NCI-H1694 (cell line): ENCODE measurements around the gene CEP170B.
"Not testable (repeated sequence)": the region's sequence is repeated elsewhere in the genome, so short reads cannot be mapped to it uniquely, and the experiment has no call there.

Experiments
- DNase-seq: peaks from one replicate; lab custom pipeline; 2025; lab: John Stamatoyannopoulos, UW

CEP170B gene

DNA sequence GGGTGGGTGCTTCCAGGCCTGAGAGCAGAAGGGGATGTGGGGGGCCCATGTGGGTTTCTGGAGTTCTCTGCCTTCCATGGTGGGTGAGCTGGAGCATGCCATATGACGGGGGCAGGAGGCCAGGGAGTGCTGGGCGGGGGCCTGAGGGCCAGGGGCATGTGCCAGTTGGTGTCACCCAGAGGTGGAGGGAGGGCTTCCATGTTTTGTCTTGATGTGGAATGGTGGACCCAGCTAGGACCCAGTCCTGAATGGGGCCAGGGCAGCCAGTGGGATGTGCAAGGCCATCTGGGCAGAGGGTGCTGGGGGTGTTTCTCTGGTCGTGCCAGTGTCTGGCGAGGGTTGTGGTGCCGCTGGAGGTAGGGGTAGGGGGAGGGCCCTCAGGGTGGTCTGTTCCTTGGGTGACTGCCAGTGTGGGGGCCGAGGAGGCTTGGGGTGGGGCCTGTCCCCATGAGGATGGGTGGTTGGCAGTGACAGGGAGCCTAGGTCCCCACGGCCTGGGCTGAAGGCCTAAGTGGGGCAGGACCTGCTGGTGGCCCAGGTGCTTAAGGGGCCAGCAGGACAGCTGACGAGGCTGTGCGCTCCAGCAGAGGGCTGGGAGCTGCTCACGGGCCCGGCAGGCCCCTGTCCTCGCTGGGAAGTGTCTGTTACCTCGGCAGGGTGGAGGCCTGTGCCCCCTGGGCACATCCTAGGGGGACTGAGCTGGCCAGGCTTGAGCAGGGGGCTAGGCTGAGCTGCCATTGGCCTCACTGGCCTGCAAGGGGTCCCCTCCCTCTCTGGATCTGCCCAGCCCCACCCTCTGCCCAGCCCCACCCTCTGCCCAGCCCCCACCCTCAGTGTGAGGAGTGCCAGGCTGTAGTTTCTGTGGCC lies 26.8 kb downstream of the CEP170B start:
- DNase-seq, result no peak

DNA sequence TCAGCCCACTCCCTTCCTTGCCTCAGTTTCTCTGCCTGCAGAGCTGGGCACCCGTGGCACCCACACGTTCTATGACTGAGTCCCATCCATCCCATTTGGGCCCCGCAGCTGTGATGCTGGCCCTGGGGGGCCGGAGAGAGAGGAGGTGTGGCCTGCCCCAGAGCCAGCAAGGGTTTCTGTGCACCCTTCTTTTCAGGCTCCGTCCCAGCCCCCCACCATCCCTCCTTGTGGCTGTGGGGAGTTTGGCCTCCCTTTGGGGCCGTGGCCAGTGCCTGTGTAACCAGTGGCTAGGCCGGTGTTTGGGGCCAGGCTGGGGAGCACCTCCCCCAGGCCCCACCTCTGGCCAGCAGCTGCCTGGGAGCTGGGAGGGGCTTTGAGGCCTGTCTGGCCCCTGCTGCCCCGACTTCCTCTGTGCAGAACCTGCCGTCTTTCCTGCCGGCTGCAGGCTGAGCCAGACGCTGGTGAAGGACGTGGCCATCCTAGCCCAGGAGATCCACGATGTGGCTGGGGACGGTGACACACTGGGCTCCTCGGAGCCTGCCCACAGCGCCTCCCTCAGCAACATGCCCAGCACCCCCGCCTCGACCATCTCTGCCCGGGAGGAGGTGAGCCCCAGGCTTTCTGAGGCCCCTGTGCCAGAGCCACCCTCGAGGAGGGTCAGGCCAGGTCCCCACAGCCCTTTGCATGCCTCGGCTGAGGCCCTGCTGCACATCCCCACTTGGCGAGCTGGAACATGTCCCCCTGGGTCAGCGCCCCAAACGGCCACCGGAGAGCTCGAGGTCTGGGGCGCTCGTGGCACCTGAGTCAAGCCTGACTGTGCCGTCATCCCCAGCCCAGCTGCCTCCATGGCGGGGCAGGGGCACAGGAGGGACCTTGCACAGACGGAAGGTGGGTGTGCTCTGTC lies 27.7 kb downstream of the CEP170B start:
- DNase-seq, result no peak

DNA sequence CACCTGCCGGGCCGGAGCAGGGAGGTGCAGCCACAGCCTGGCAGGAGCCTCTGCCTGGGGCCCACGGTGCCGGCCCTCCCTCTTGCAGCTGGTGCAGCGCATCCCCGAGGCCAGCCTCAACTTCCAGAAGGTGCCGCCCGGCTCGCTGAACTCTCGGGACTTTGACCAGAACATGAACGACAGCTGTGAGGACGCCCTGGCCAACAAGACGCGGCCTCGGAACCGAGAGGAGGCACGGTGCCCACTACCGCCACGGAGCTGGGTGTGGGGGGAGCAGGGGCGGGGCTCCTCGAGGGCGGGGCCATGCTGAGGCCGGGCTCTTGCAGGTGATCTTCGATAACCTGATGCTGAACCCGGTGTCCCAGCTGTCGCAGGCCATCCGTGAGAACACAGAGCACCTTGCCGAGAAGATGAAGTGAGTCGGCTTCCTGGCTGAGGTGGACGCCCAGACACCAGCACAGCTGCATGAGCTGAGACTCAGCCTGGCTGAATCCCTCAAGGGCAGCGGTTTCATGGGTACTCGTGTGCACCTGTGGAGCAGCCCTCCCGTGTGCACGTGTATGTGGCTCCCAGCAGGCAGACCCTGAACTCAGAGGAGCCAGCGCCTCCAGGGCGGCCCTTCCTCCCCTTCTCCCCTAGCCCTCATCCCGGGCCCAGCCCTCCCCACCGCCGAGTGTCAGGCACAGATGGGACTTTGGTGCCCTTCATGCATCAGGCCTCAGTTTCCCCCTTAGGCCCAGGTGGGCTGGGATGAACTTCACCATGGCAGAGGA lies 28.6 kb downstream of the CEP170B start:
- DNase-seq, result no peak

DNA sequence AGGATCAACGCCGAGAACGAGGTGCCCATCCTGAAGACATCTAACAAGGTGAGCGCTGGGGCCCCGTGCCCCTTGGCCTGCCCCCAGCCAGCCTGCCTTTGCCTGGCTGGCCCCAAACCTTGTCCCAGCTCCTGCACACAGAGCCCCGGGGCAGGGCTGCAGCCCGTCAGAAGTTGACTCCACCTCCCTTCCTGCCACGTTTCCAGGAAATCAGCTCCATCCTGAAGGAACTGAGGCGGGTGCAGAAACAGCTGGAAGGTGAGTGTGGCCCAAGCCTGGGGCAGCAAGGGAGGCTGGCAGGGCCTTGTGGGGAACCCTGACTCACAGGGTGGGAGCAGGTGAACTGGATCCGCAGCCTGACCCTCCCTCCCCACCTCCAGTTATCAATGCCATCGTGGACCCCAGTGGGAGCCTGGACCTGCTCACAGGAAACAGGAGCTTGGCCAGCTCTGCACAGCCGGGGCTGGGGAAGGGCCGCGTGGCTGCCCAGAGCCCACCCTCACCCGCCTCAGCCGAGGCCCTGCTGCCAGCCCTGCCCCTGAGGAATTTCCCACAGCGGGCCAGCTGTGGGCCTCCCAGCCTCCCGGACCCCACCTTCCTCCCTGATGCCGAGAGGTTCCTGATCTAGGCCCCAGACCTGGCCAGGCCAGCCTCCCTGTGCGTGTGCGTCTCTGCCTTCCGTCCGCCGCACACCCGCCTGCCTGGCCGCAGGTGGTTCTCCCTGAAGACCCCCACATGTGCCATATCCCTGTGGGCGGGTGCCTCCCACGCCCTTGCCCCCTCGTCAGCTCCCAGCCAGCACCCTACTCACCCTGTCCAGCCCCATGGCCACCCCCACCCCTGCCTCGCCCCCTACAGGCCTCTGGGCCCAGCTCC lies 29.5 kb downstream of the CEP170B start:
- no peak for DNase-seq

DNA sequence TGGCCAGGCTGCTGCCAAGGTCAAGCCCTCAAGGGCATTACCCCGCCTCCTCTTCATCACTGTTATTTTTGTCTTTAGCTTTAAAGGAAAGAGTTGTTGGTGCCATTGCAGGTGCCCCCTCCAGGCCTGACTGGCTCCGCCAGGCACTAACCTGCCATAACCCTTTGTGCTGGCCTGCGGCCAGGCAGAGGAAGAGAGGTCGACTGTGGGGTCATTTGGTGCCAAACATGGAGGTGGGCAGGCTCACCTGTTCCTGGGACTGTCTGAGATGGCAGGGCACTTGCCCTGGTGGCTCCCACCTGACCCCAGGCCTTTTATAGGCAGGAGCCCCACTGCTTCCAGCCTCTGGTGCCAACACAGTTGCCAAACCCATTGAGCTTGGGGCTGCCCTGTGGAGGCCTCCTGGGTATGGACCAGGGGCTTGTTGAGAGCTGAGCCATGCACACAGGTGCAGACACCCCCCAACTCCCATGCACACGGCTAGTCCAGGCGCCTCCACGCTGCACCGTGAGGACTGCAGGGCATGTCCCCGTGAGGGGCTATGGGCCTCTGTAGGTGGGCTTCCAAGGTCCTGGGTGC lies 30.2 kb downstream of the CEP170B start:
- DNase-seq, result no peak

DNA sequence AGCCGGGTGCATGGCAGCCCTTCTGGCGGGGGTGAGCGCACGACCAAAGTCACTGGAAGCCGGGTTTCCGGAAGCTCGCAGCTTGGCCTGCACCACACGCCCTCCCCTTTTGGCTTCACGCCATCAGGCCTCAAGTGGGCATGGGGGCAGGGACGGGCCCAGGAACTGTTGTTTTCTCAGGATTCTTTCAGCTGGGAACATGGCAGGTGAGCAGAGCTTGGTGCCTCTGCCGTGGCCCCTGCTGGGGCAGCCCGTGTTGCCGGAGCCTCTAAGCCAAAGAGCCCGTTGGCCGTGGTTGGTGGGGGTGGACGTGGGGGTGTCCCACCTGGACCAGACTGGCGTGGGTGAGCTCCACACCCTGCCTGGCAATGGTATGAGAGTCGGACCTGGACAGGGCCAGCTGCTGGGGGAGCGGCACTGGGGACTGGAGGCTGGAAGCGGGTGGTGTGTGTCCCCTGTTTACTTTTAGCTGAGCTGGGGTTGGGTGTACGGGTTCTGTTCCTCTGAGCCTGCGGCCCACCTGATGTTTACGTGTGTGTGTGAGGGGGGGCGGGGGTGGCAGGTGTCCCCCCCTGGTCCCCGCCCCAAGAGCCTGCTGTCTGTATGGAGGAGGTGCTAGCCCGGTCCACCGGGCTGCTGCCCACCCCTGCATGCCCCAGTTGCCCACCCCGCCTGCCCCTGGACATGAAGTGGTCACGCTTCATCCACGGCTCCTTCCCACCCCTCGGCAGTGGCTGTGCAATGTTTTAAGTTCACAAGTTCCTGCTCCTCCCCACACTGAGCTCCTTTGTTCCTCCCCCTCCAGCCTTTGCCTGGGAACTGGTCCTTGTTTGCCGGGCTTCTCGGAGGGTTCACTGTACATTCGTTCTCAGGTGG lies 31.0 kb downstream of the CEP170B start:
- DNase-seq, result no peak

DNA sequence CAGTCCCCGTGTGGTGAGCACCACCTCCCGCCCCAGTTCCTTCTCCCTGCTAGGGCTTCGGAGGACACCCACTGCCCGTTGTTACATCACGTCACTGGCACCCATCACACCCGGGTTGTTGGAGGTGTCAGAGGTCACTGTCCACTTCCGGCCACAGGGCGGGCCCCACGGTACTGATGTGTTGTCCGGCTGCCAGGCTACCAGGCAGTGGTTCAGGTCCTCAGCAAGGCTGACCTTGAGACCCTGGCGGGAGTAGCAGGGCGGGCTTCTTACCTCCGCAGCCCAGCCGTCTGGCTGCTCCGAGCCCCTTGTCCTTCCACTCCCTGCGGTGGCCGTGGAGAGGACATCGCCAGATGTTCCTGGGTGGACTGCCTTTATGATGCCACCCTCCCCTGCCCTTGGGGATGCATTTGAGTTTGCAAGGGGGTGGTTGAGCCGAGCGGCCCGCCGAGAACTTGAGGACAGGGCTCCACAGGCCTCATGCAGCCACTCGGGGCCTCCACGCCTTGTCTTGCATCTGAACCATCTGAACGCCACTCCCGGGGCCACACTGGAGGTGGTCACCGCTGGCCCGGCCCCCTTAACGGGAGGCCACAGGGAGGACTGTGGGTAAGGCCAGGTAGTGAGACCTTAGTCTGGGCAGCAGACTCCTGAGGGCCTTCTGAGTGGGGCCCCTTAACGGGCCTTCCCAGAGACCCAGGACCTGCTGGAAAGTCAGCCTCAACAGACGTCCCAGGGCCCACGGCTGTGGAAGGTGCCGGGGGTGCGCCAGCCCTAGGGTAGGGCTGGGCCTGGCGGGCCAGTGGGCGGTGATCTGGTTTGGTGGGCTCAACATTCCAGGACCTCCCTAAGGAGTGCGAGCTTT lies 32.5 kb downstream of the CEP170B start:
- no peak for DNase-seq

DNA sequence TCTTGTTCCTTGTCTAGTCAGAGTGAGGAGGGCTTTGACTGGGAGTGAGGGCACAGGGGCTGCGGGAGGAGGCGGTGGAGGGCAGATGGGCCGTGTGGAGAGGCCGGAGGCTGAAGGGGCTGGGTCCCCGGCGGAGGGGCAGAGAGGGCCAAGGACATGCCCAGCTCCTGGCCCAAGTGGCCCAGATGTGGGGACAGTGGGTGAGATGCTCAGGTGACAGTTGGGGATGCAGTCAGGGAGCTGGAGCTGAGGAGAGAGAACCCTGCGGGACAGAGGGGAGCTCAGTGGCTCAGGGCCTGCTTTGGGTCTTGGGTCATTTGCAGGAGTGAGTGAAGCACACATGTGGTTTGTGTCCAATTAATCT lies 33.1 kb downstream of the CEP170B start:
- DNase-seq, result no peak

DNA sequence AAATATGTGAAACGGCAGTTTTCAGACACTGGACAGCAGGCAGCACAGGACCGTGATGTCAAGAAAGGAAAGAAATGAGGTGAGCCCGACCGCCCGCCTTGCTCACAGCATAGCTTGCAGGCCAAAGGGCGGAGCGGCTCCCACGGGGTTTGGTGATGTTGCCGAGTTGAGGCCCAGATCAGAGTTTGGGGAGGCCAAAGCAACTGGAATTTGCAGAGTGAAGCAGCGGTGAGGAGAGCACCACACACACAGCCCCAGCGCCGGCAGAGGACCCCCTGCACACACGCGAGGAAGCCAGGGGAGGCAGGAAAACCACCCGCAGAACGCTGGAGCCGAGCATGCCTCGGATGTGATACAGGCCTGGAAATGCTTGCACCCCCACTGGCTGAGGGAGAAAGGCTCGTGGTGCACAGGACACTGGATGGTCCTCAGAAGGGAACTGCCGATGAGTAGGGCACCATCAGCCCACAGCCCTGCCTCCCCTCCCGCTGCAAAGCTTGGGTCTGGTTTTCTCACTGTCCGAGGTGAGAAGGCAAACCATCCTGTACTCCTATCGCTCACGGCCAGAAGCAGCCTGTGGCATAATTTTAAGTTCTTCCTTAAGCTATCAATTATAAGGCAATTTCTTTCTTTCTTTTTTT lies 33.9 kb downstream of the CEP170B start:
- DNase-seq, result no peak

DNA sequence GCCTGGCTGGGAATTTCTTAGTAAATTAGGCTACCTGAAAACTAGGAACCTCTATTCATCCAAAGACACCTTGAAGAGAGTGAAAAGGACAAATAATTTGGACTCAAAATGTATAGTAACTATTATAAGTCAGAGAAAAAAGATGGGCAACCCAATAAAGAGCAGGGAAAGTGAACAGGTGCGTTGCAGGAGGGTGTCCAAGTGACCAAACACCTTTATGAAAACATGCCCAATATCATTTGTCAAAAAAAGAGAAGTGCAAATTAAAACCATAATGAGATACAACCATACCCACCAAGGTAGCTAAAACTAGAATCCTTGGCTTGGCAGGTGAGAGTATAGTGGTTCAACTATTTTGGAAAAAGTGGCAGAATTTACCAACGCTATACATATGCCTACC lies 34.7 kb downstream of the CEP170B start:
- DNase-seq, result no peak

DNA sequence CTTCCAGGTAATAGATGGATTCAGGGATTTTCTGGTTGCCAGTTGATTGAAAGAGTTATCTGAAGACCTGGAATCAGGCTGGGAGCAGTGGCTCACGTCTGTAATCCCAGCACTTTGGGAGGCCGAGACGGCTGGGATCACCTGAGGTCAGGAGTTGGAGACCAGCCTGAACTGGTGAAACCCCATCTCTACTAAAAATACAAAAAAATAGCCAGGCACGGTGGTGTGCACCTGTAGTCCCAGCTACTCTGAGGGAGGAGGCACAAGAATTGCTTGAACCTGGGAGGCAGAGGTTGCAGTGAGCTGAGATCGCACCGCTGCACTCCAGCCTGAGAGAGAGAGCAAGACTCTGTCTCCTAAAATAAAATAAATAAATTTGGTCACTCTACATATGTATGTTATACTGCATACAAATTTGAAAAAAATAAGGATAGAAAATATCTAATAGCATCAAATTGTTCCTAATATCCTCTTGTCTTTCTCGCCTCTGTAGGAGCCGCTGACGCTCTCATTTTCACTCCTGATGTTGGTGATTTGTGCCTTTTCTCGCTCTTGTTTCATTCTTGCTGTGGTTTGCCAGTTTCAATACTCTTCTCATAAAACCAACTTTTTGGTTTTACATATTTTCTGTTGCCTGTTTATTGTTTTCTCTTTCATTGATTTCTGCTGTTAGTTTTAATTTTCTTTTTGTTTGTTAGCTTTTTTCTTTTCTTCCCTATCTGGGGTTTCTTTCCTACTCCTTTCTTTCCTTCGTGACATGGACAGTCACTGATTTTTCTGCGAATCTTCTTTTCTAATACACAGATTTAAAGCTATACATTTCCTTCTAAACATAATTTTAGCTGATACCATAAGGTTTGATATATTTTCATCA lies 35.8 kb downstream of the CEP170B start:
- DNase-seq, result no peak

DNA sequence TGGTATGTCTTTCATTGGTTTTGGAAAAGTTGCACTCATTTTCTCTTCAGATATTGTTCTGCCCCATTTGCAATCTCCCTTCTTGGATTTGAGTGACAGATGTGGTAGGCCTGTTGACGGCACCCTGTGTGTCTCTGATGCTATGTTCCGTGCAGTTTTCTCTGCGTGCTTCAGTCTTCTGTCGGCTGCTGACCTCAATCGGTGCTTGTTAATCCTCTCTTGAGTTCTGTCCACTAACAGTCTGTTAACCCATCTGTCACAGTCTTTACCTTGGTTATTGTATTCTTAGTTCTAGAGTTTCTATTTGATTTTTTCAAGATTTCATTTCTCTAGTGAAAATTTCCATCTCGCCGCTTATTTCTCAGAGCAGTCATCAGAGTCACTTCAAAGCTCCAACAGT lies 38.9 kb downstream of the CEP170B start:
- no peak for DNase-seq

DNA sequence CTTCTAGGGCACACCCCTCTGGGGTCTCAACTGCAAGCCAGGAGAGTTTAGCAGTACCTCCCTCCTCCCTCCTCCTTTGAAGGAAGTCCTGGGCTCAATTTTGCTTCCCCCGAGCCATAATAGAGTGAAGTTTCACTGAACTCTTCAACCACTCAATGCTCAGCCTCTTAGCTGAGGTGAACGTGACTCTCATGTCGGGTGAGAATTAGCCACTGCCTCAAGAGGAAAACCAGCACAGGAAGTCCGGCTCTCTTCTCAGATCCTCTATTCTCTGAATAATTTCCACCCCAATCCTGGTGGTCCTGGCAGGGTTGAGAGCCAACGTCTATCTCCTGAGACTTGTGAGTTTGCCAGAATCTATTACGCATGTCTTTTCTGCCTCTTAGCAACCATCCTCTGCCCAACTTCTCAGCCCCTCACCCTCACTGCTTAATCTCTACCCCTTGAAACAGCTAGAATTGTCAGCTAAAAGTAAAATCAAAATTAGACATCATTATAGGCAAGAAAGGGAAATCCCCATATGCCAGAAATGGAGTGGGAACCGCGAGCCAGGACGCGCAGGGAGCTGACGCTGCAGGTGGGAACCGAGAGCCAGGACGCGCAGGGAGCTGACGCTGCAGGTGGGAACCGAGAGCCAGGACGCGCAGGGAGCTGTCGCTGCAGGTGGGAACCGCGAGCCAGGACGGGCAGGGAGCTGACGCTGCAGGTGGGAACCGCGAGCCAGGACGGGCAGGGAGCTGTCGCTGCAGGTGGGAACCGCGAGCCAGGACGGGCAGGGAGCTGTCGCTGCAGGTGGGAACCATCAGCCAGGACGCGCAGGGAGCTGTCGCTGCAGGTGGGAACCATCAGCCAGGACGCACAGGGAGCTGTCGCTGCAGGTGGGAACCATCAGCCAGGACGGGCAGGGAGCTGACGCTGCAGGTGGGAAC lies 39.8 kb downstream of the CEP170B start:
- not testable (repeated sequence) for DNase-seq

DNA sequence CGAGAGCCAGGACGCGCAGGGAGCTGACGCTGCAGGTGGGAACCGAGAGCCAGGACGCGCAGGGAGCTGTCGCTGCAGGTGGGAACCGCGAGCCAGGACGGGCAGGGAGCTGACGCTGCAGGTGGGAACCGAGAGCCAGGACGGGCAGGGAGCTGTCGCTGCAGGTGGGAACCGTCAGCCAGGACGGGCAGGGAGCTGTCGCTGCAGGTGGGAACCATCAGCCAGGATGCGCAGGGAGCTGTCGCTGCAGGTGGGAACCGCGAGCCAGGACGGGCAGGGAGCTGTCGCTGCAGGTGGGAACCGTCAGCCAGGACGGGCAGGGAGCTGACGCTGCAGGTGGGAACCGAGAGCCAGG lies 40.5 kb downstream of the CEP170B start:
- DNase-seq, result not testable (repeated sequence)

DNA sequence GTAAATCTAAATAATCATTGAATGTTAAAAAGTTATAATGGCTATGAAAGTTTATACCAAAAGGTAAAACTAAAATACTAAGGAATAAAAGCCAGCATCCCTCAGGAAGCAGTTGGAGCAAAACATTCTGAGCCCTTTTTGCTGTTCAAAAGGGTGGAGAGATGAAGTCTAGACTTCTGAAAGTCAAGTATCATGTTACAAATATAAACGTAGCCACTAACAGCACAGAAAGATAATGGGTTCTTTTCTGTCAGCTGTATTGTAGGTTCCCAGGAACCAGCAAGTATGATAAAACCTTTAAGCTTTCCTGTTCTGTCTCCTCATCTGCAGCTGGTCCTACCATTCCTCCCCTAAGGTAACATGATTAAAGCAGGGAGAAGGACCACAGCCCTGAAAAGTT lies 43.2 kb downstream of the CEP170B start:
- DNase-seq, result no peak

DNA sequence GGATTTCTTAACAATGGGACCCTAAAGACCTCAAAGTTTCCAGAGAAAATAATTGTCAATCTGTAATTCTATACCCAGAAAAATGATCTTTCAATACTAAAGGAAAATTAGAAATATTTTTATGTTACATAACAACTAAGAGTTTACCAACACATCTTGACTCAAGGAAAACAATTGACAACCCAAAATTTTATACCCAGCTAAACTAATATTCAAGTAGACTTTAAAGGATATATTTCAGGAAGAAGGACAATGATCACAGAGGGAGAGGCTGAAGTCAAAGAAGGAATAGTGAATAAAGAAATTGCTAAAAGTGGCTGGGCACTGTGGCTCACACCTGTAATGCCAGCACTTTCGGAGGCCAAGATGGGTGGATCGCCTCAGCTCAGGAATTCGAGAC lies 47.0 kb downstream of the CEP170B start:
- DNase-seq, result no peak

DNA sequence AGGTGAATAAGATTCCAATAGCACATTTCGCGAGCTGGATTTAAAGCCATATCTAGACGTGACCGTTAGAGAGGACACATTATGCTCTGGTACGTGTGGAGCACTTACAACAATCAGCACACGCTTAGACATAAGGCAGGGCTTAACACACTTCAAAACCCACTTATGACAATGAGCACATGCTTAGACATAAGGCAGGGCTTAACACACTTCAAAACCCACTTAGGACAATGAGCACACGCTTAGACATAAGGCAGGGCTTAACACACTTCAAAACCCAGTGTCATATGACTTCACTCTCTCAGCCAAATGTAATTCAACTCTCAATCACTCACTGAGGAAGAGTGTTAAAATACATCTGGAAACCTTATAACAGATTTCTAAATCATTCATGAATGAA lies 48.4 kb downstream of the CEP170B start:
- no peak for DNase-seq
